CD4-positive, alpha-beta T cell (primary cell): ENCODE data around the gene FNDC10. TPM values are rescaled to one million over a fixed set of nuclear protein-coding genes. Genes with fewer than 3 reads are reported as not detected.
A peak's percentile ranks its signal among the peaks of the same experiment; 100 is the strongest.

Experiments used
- ATAC-seq: fragments of 200-7000 bp; cut with Tn5 transposase; one replicate; pipeline ENCODE4 v1.10.0; 2022; ENCODE audit warnings: mild to moderate bottlenecking; ENCODE audit not compliant: poor library complexity
- CTCF ChIA-PET: fragments of 350-600 bp; sonication (Branson Sonifier 250); formaldehyde crosslinking; loops from one replicate; lab custom pipeline; 2021; ENCODE audit warnings: antibody characterized with exemption, inconsistent platforms; lab: Charles Lee
- POLR2A ChIA-PET: fragments of 350-600 bp; sonication (Branson Sonifier 250); formaldehyde crosslinking; loops from one replicate; lab custom pipeline; 2021; ENCODE audit warnings: antibody characterized with exemption, inconsistent platforms; lab: Charles Lee
- DNase-seq, 14 experiments: peaks; one replicate each; pipeline ENCODE4 v3.0.0-alpha.2; 2013 to 2020; ENCODE audit warnings: mixed read lengths in 2 of 14
- H3K27ac ChIP-seq, 2 donors: one replicate each; pipeline versions ENCODE4 v1.5.1 to v1.7.0; 2013; ENCODE audit warnings: low read length in 2 of 2, low read depth in 1 of 2, mild to moderate bottlenecking in 1 of 2
- H3K27me3 ChIP-seq, 2 experiments: 1 replicate in 1 of 2; 2 replicates in 1 of 2; pipeline versions ENCODE4 v1.6.1 to v1.7.0; 2013; ENCODE audit warnings: low read length in 2 of 2, control low read depth in 1 of 2, mild to moderate bottlenecking in 1 of 2, moderate library complexity in 1 of 2; ENCODE audit not compliant: insufficient read depth in 2 of 2, control insufficient read depth in 1 of 2
- H3K36me3 ChIP-seq: one replicate; pipeline ENCODE4 v1.6.1; 2013; ENCODE audit warnings: low read length, control low read depth; ENCODE audit not compliant: insufficient read depth
- H3K4me1 ChIP-seq: one replicate; pipeline ENCODE4 v1.6.1; 2013; ENCODE audit warnings: low read length, control low read depth; ENCODE audit not compliant: insufficient read depth
- H3K4me3 ChIP-seq: one replicate; pipeline ENCODE4 v1.5.1; 2013; ENCODE audit warnings: mild to moderate bottlenecking, low read length, moderate library complexity
- H3K9me3 ChIP-seq, 2 experiments: 1 replicate in 1 of 2; 2 replicates in 1 of 2; pipeline versions ENCODE4 v1.6.1 to v1.7.0; 2013; ENCODE audit warnings: low read length in 2 of 2, mild to moderate bottlenecking in 2 of 2, control low read depth in 1 of 2, moderate library complexity in 1 of 2; ENCODE audit not compliant: control insufficient read depth in 1 of 2, insufficient read depth in 1 of 2
- H3K27ac Mint-ChIP-seq: one replicate; pipeline ENCODE4 v1.8.0; 2020; ENCODE audit warnings: mixed read lengths
- H3K27me3 Mint-ChIP-seq: one replicate; pipeline ENCODE4 v1.8.0; 2021; ENCODE audit warnings: mixed read lengths
- H3K36me3 Mint-ChIP-seq: one replicate; pipeline ENCODE4 v1.8.0; 2021; ENCODE audit warnings: low read depth, mixed read lengths
- H3K4me1 Mint-ChIP-seq: one replicate; pipeline ENCODE4 v1.8.0; 2021; ENCODE audit warnings: low read depth, mixed read lengths
- H3K4me3 Mint-ChIP-seq: one replicate; pipeline ENCODE4 v1.8.0; 2020; ENCODE audit warnings: mild to moderate bottlenecking, mixed read lengths
- H3K9me3 Mint-ChIP-seq: one replicate; pipeline ENCODE4 v1.8.0; 2020; ENCODE audit warnings: mixed read lengths
- CTCF ChIP-seq: fragments of 200-600 bp; IDR thresholded peaks from one replicate; pipeline ENCODE4 v1.8.0; 2022; ENCODE audit warnings: antibody characterized with exemption, mild to moderate bottlenecking
- intact Hi-C, 2 experiments: fragments of 100-400 bp; cut with DNase I in 1 of 2; cut with micrococcal nuclease in 1 of 2; formaldehyde crosslinking; loops; one replicate each; pipeline versions ENCODE4 v1.15.1 to v1.9.0; 2023 to 2025; cut with DNase I, micrococcal nuclease
- total RNA-seq, 174 experiments: library from RNA in 2 of 174; stranded (reverse) in 2 of 174; gene quantifications; one replicate each; pipeline ENCODE4 v1.2.3 and lab custom pipeline; 2021 to 2026

FNDC10 gene
- total RNA-seq, 2 experiments from 2014 or later, result 1.0 to 1.3 TPM

GRCh38 chr1:1626207-1627141, 26.5 kb upstream of the FNDC10 start:
- H3K27ac ChIP-seq, result no peak overlapping the region
- Mint-ChIP-seq H3K27me3 (peaks cover 5% of the 10 kb centered on the region), H3K4me1 (peaks cover 9% of the 10 kb centered on the region), H3K9me3 (no peaks in the 10 kb centered on the region), H3K36me3 (peaks cover 3% of the 10 kb centered on the region), H3K27ac (no peak overlapping the region), H3K4me3 (no peak overlapping the region)
- CTCF ChIA-PET, result no interaction called here
- peaks cover 30% of the 10 kb centered on the region for H3K4me1 ChIP-seq
- H3K9me3 ChIP-seq, result no peaks in the 10 kb centered on the region
- peak in 1 of 14 experiments; percentile 39 for DNase-seq
- ATAC-seq, result no peak
- POLR2A ChIA-PET, result interaction anchor here (3.1 kb wide), 1 partner anchor 11 kb away, joined by 12 read pairs; the partner anchor contains the start of gene MIB2
- no peak overlapping the region for H3K4me3 ChIP-seq
- intact Hi-C loops, result no loop called here
- no peak for TF ChIP-seq CTCF
- no peaks in the 10 kb centered on the region for H3K27me3 ChIP-seq
- no peaks in the 10 kb centered on the region for H3K36me3 ChIP-seq

GRCh38 chr1:1625824-1626206, 25.9 kb upstream of the FNDC10 start:
- Mint-ChIP-seq H3K27ac (no peak overlapping the region), H3K4me1 (peaks cover 9% of the 10 kb centered on the region), H3K4me3 (no peak overlapping the region), H3K36me3 (peaks cover 3% of the 10 kb centered on the region), H3K9me3 (no peaks in the 10 kb centered on the region), H3K27me3 (peaks cover 5% of the 10 kb centered on the region)
- intact Hi-C loops, result no loop called here
- DNase-seq, result peak in 1 of 14 experiments; percentile 29
- ATAC-seq, result no peak
- ChIA-PET POLR2A (interaction anchor here (3.1 kb wide), 1 partner anchor 10 kb away, joined by 12 read pairs; the partner anchor contains the start of gene MIB2), CTCF (no interaction called here)
- Histone ChIP-seq H3K4me3 (no peak overlapping the region), H3K27me3 (no peaks in the 10 kb centered on the region), H3K27ac (no peak overlapping the region), H3K9me3 (no peaks in the 10 kb centered on the region), H3K4me1 (peaks cover 24% of the 10 kb centered on the region), H3K36me3 (no peaks in the 10 kb centered on the region)
- TF ChIP-seq CTCF, result no peak

- intact Hi-C loops, result no loop called here
- Mint-ChIP-seq H3K27ac (no peak overlapping the region), H3K4me3 (no peak overlapping the region), H3K27me3 (peaks cover 4% of the 10 kb centered on the region), H3K4me1 (peaks cover 8% of the 10 kb centered on the region), H3K36me3 (peaks cover 3% of the 10 kb centered on the region), H3K9me3 (no peaks in the 10 kb centered on the region)
- Histone ChIP-seq H3K36me3 (no peaks in the 10 kb centered on the region), H3K27me3 (no peaks in the 10 kb centered on the region), H3K4me1 (peaks cover 19% of the 10 kb centered on the region), H3K27ac (no peak overlapping the region), H3K4me3 (no peak overlapping the region), H3K9me3 (no peaks in the 10 kb centered on the region)
- DNase-seq (peak in 1 of 14 experiments; percentile 31), ATAC-seq (no peak)
- ChIA-PET POLR2A (interaction anchor here (3.1 kb wide), 1 partner anchor 10 kb away, joined by 12 read pairs; the partner anchor contains the start of gene MIB2), CTCF (no interaction called here)
- TF ChIP-seq CTCF, result no peak
Measured at GRCh38 chr1:1625404-1625775, 25.5 kb upstream of the FNDC10 start.
